ENCODE results near the gene IQSEC3.

The IQSEC3 gene

GRCh38 chr12:168763-169525 is 102.4 kb downstream of the IQSEC3 start:
- ChIA-PET POLR2A (no interaction called here), CTCF (interaction anchor here (1.1 kb wide), 1 partner anchor 35 kb away, joined by 3 read pairs; no protein-coding TSS in a partner anchor)
- TF ChIP-seq FOXA1 (IDR thresholded peaks at IDR 0.05) (no peak), FOXM1 (IDR thresholded peaks at IDR 0.05; ENCODE audit: borderline replicate concordance) (no peak), NFRKB (IDR thresholded peaks at IDR 0.05) (no peak), ARNT (IDR thresholded peaks at IDR 0.05) (no peak), TARDBP (IDR thresholded peaks at IDR 0.05) (no peak), CTBP1 (IDR thresholded peaks at IDR 0.05; ENCODE audit: borderline replicate concordance) (no peak), BHLHE40 (IDR thresholded peaks at IDR 0.05; ENCODE audit: borderline replicate concordance) (no peak), HDGF (IDR thresholded peaks at IDR 0.05; ENCODE audit: borderline replicate concordance) (no peak), SUZ12 (IDR thresholded peaks at IDR 0.05) (no peak), ZNF384 (IDR thresholded peaks at IDR 0.05) (no peak), PKNOX1 (IDR thresholded peaks at IDR 0.05) (no peak), ELF4 (IDR thresholded peaks at IDR 0.05) (no peak), LEF1 (IDR thresholded peaks at IDR 0.05; ENCODE audit: borderline replicate concordance) (no peak)
- no peak for DNase-seq (ENCODE audit: extremely low spot score)

GRCh38 chr12:169528-170370 is 103.2 kb downstream of the IQSEC3 start:
- TF ChIP-seq FOXK2 (IDR thresholded peaks at IDR 0.05), result no peak
- no peak for TF ChIP-seq BHLHE40 (IDR thresholded peaks at IDR 0.05; ENCODE audit: borderline replicate concordance)
- no peak for TF ChIP-seq TARDBP (IDR thresholded peaks at IDR 0.05)
- no peak for TF ChIP-seq SP1 (IDR thresholded peaks at IDR 0.05)
- TF ChIP-seq NFRKB (IDR thresholded peaks at IDR 0.05), result no peak
- TF ChIP-seq L3MBTL2 (conservative IDR thresholded peaks at IDR 0.05), result no peak
- no peak for TF ChIP-seq SUZ12 (IDR thresholded peaks at IDR 0.05)
- no peak for TF ChIP-seq ZNF384 (IDR thresholded peaks at IDR 0.05)
- no peak for TF ChIP-seq FOXA1 (IDR thresholded peaks at IDR 0.05)
- no peak for TF ChIP-seq LEF1 (IDR thresholded peaks at IDR 0.05; ENCODE audit: borderline replicate concordance)
- TF ChIP-seq FOXM1 (IDR thresholded peaks at IDR 0.05; ENCODE audit: borderline replicate concordance), result no peak
- no peak for TF ChIP-seq CTBP1 (IDR thresholded peaks at IDR 0.05; ENCODE audit: borderline replicate concordance)
- no peak for TF ChIP-seq ELF4 (IDR thresholded peaks at IDR 0.05)
- TF ChIP-seq ARNT (IDR thresholded peaks at IDR 0.05), result no peak
- no peak for TF ChIP-seq PKNOX1 (IDR thresholded peaks at IDR 0.05)
- TF ChIP-seq HDGF (IDR thresholded peaks at IDR 0.05; ENCODE audit: borderline replicate concordance), result no peak
- CTCF ChIA-PET, result interaction anchor here (0.6 to 1.1 kb wide), 2 partner anchors 19 to 36 kb away, joined by 3 read pairs; no protein-coding TSS in a partner anchor
- DNase-seq (ENCODE audit: extremely low spot score), result no peak
- POLR2A ChIA-PET, result no interaction called here

DNA sequence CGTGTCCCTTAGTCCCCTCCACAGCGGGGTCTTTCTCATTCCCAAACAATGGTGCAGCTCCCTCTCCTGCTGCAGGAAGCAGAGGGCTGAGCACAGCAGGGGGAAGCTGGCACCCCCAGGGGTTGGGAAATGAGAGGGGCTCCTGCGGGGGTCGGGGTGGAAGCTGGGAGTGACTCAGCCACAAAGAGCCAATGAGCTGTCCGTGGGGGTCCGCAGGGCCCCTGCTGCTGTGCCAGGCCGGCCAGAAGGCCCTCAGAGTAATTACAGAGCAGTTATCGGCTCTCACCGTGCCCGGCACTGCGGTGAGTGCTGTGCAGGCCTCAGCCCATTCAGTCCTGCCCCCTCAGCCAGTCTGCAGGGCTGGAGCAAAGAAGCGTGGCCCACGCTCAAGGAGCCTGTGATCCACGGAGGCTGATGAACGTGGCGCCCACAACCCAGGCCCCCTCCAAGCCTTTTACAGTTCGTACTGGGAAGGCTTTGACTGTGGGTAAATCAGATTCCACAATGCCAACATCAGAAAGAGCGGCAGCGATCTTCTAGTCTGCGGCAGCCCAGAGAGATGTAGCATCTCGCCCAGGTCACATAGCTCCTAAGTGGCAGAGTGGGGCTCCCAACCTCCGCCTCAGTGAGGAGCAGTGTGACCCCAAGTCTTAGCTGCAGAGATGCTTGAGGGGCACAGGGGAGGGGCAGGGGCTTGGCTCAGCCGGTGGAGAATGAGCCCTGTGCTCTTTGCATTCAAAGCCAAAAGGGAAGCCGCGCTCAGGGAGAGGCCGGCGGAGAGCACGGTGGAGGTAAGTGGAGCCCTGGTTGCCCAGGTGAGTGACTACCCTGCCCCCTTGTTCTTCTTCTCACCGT is 104.0 kb downstream of the IQSEC3 start:
- POLR2A ChIA-PET, result no interaction called here
- DNase-seq (ENCODE audit: extremely low spot score), result no peak
- CTCF ChIA-PET, result interaction anchor here (0.6 to 1.8 kb wide), 2 partner anchors 18 to 26 kb away, joined by 3 to 5 read pairs; no protein-coding TSS in a partner anchor
- TF ChIP-seq TARDBP (IDR thresholded peaks at IDR 0.05) (no peak), SP1 (IDR thresholded peaks at IDR 0.05) (no peak), FOXA1 (IDR thresholded peaks at IDR 0.05) (no peak), BHLHE40 (IDR thresholded peaks at IDR 0.05; ENCODE audit: borderline replicate concordance) (no peak), FOXK2 (IDR thresholded peaks at IDR 0.05) (no peak), L3MBTL2 (conservative IDR thresholded peaks at IDR 0.05) (no peak), CTBP1 (IDR thresholded peaks at IDR 0.05; ENCODE audit: borderline replicate concordance) (no peak), HDGF (IDR thresholded peaks at IDR 0.05; ENCODE audit: borderline replicate concordance) (no peak), ZNF384 (IDR thresholded peaks at IDR 0.05) (no peak), SUZ12 (IDR thresholded peaks at IDR 0.05) (no peak), LEF1 (IDR thresholded peaks at IDR 0.05; ENCODE audit: borderline replicate concordance) (no peak), NFRKB (IDR thresholded peaks at IDR 0.05) (no peak), ARNT (IDR thresholded peaks at IDR 0.05) (no peak), PKNOX1 (IDR thresholded peaks at IDR 0.05) (no peak), FOXM1 (IDR thresholded peaks at IDR 0.05; ENCODE audit: borderline replicate concordance) (no peak)

GRCh38 chr12:171276-171675 is 104.7 kb downstream of the IQSEC3 start:
- DNase-seq (ENCODE audit: extremely low spot score), result no peak
- ChIA-PET POLR2A (no interaction called here), CTCF (interaction anchor here (0.8 to 1.8 kb wide), 3 partner anchors 21 to 49 kb away, joined by 3 to 5 read pairs (median 3); no protein-coding TSS in a partner anchor)
- TF ChIP-seq FOXA1 (IDR thresholded peaks at IDR 0.05) (no peak), SUZ12 (IDR thresholded peaks at IDR 0.05) (no peak), BHLHE40 (IDR thresholded peaks at IDR 0.05; ENCODE audit: borderline replicate concordance) (no peak), PKNOX1 (IDR thresholded peaks at IDR 0.05) (no peak), TARDBP (IDR thresholded peaks at IDR 0.05) (no peak), LEF1 (IDR thresholded peaks at IDR 0.05; ENCODE audit: borderline replicate concordance) (no peak), HDGF (IDR thresholded peaks at IDR 0.05; ENCODE audit: borderline replicate concordance) (no peak), ZNF384 (IDR thresholded peaks at IDR 0.05) (no peak), FOXK2 (IDR thresholded peaks at IDR 0.05) (no peak)
